ENCODE data around the gene RND2. TPM values are rescaled to one million over a fixed set of nuclear protein-coding genes. Genes with fewer than 3 reads are reported as not detected.
"Not testable (repeated sequence)": the region's sequence is repeated elsewhere in the genome, so short reads cannot be mapped to it uniquely, and the experiment has no call there.

Gene RND2
- total RNA-seq, 1 donor from 2014 or later: 3.4 TPM

DNA sequence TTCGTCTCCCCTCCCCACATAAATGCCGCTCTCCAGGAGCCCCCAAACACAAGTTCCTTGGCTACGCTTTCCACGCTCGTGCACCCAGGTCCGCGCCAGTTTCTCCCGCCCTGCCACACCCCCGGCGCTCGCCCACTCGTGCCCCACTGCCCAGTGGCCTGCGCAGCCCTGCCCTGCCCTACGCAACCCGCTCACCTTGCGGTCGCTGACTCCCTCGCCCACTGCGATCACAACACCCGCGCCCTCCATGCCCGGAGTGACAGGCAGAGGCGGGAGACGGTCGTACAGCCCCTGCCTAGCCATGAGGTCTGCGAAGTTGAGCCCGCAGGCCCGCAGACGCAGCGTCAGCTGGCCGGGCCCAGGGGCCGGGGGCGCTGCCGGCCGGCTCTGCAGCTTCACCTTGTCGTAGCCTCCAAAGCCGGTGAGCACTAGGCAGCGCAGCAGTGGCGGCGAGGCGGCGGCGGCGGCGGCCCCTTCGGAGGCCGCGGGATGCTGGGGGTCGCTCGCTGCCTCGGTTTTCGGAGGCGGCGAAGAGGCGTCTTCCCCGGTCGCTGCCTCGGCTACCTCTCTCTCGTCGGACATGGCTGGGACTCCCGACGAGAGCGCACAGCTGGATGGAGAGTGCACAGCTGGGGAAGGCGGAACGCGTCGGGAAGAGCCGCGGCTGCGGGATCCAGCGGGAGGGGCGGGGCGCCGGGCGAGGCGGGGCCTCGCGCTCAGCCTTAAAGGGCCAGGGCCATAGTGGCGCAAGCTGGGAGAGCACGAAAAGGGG lies 3.1 kb upstream of the RND2 start, which contains the start of gene VAT1:
Gene VAT1, minus strand, starts transcription at position 645 of the 772 bp plus-strand sequence. Its CDS starts 63 bp downstream, at position 582.
- ATAC-seq: peak; percentile 73
- intact Hi-C loops (cut with DNase I): no loop called here
- DNase-seq (ENCODE audit: low spot score): peak; percentile 92

- DNase-seq (ENCODE audit: low spot score) (peak; percentile 74), ATAC-seq (no peak)
- intact Hi-C loops (cut with DNase I): no loop called here
These were observed 243 bp downstream of the RND2 start for GRCh38 chr17:43025290-43025657.

DNA sequence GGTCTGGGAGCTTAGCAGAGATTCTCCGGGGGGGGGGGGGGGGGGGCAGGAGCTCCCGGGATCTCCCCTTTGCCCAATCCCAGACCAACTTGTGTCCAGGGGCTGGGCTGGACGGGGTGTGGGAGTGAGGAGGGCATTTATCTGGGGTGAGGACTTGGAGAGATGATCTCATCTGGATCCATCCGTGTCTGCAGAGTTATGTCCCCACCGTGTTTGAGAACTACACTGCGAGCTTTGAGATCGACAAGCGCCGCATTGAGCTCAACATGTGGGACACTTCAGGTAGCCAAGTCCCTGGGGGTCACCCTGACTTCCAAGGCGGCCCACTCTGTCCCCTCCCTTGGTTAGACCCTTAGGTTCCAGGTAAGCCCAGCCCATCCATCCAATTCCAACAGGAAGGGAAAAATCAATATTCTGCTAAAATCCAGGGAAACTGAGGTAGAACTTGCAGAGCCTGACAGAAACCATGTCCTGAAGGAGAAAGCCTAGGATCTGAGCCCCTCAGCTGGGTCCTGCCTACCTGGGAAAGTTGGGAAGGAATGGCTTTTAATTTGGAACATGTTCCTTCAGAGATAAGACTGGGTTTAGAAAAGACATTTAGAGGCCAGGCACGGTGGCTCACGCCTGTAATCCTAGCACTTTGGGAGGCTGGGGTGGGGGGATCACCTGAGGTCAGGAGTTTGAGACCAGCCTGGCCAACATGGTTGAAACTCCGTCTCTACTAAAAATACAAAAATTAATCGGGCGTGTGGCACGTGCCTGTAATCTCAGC lies 921 bp downstream of the RND2 start:
- ATAC-seq (no peak), DNase-seq (ENCODE audit: low spot score) (no peak)
- intact Hi-C loops (cut with DNase I): no loop called here

DNA sequence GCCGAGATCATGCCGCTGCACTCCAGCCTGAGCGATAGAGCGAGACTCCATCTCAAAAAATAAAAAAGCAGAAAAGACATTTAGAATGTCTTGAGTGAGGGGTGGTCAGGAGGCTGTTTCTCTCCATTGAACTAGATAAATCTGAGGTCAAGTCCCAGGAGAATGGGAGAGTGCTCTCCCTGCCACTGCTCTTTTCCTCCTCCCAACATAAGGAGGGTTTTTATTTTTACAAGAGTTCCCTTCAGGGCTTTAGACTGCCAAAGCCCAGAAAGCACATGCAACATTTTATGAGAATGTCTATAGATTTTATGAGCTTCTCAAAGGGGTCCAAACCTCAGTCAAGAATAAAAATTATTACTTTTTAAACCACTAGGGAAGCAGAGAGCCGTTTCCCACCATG lies 1.6 kb downstream of the RND2 start:
- intact Hi-C loops (cut with DNase I): no loop called here
- DNase-seq (ENCODE audit: low spot score): no peak
- ATAC-seq: no peak

- ATAC-seq: no peak
- DNase-seq (ENCODE audit: low spot score): no peak
- intact Hi-C loops (cut with DNase I): no loop called here
These were observed 2.3 kb downstream of the RND2 start for GRCh38 chr17:43027091-43028032.

- no peak for DNase-seq (ENCODE audit: low spot score)
- intact Hi-C loops (cut with DNase I): no loop called here
- no peak for ATAC-seq
These were observed 3.3 kb downstream of the RND2 start for GRCh38 chr17:43028221-43028861.

GRCh38 chr17:43030137-43030767 lies 5.2 kb downstream of the RND2 start:
- ATAC-seq (no peak), DNase-seq (ENCODE audit: low spot score) (no peak)
- intact Hi-C loops (cut with DNase I): no loop called here

DNA sequence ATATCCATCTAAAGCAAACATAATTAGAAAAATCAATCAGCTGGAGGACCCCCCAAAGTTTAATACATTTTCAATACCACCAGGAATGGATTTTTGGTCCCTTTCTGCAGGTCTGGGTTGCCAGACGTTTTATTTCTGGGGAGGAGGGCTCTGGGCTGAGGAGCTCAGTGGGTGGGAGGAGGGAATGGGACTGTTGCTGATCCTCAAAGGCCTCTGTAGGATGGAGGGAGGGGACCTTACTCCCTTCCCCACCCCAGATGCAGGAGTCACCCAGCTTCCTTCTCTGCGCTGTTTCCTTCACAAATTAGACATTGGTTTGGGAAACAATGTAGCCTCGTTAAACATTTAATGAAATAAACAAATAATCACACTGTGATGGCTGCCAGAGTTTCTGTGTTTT lies 6.6 kb downstream of the RND2 start:
- intact Hi-C loops (cut with DNase I): no loop called here
- DNase-seq (ENCODE audit: low spot score) (no peak), ATAC-seq (no peak)

- DNase-seq (ENCODE audit: low spot score): no peak
- ATAC-seq: no peak
- intact Hi-C loops (cut with DNase I): no loop called here
These were observed 9.2 kb downstream of the RND2 start for GRCh38 chr17:43033948-43034881.

DNA sequence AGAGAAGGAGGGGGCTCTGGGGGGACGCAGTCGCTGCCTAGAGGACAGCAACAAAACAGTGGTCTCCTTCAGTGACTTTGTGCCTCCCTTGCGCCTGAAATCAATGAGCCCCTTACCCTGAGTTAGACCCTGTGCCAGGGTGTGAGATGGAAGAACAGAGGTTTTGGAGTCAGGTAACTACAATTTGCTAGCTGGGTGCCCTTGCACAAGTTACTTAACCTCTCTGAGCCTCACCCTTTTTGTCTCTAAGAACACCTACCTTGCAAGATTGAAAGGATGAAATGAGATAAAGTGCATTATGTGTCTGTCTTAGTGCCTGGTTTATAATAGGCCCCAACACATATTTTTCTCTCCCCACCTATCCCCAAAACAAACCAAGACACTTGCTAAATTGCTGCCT lies 9.9 kb downstream of the RND2 start:
- ATAC-seq: no peak
- DNase-seq (ENCODE audit: low spot score): no peak
- intact Hi-C loops (cut with DNase I): no loop called here

GRCh38 chr17:43039646-43040045 lies 14.6 kb downstream of the RND2 start:
- intact Hi-C loops (cut with DNase I): no loop called here
- ATAC-seq: no peak
- no peak for DNase-seq (ENCODE audit: low spot score)

- DNase-seq (ENCODE audit: low spot score): no peak
- no peak for ATAC-seq
- intact Hi-C loops (cut with DNase I): no loop called here
These were observed 15.6 kb downstream of the RND2 start for GRCh38 chr17:43040655-43041054.

- intact Hi-C loops (cut with DNase I): no loop called here
- DNase-seq (ENCODE audit: low spot score): no peak
- no peak for ATAC-seq
These were observed 17.1 kb downstream of the RND2 start for GRCh38 chr17:43042025-43042628.

- intact Hi-C loops (cut with DNase I): no loop called here
- no peak for ATAC-seq
- DNase-seq (ENCODE audit: low spot score): no peak
These were observed 18.3 kb downstream of the RND2 start for GRCh38 chr17:43043307-43043706.

DNA sequence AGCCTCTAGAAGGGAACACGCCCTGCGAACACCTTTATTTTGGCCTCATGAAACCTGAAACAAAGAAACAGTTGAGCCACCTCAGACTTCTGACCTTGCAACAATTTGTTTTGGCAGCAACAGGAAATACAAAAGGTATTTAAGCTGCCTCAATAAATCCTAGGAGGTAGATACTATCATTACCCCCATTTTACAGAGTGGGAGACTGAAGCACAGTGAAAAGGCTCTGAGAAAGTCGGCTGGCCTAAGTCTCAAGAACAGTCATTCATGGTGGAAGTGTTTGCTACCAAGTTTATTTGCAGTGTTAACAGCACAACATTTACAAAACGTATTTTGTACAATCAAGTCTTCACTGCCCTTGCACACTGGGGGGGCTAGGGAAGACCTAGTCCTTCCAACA lies 19.0 kb downstream of the RND2 start:
- DNase-seq (ENCODE audit: low spot score) (no peak), ATAC-seq (no peak)
- intact Hi-C loops (cut with DNase I): no loop called here

DNA sequence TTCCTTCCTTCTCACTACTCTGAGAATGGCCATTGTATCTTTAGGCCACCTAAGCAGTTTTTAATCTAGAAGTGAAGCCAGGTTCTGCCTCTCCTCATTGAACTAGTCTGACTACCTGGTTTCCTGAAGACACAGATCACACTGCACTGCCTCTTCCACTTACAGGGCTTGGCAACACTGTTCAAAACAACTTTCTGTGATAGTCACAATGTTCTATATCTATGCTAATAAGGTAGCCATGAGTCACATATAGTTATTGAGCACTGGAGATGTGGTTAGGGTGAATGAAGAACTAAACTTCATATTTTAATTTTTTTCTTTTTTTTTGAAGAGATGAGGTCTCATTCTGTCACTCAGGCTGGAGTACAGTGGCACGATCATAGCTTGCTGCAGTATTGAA lies 26.9 kb downstream of the RND2 start:
- no peak for ATAC-seq
- intact Hi-C loops (cut with DNase I): no loop called here

DNA sequence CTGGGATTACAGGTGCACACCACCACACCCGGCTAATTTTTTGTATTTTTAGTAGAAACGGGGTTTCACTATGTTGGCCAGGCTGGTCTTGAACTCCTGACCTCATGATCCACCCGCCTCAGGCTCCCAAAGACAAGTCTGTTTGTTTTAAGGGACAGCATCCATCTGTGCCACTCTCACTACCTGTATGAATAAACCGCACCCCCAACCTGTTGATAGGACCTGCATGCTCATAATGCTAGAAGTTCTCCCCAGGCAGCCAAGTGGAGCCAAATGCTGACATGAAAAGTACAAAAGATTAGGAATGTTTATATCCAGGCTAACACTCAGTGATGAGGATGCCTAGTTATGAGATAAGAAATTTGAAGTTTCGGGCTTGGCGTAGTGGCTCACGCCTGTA lies 28.0 kb downstream of the RND2 start:
- DNase-seq (ENCODE audit: low spot score); ATAC-seq: not testable (repeated sequence)

More for the DNA sequence above, 26.9 kb downstream of the RND2 start:
- DNase-seq (ENCODE audit: low spot score): no peak

More for the DNA sequence above, 28.0 kb downstream of the RND2 start:
- intact Hi-C loops (cut with DNase I): not testable (repeated sequence)

Measured in sciatic nerve (tissue), 2 donors.